ENCODE data around the gene UBTD1.
"Not testable (repeated sequence)": the region's sequence is repeated elsewhere in the genome, so short reads cannot be mapped to it uniquely, and the experiment has no call there.

UBTD1 gene

GRCh38 chr10:97463363-97464132, 35.2 kb upstream of the UBTD1 start:
- TF ChIP-seq CTCF (IDR thresholded peaks at IDR 0.05) = peak; percentile 83
- H3K4me1 Mint-ChIP-seq = peaks cover 11% of the 10 kb centered on the region
- H3K36me3 Mint-ChIP-seq (ENCODE audit: low read depth) = peaks cover 50% of the 10 kb centered on the region
- H3K27me3 Mint-ChIP-seq (ENCODE audit: low read depth, poor library complexity) = no peaks in the 10 kb centered on the region
- H3K9me3 Mint-ChIP-seq = no peaks in the 10 kb centered on the region
- peak overlapping the region; percentile 74 for H3K27ac Mint-ChIP-seq
- peak; percentile 39 for DNase-seq
- H3K4me3 Mint-ChIP-seq = no peak overlapping the region

GRCh38 chr10:97464226-97464625, 34.5 kb upstream of the UBTD1 start:
- Mint-ChIP-seq H3K4me1 (peaks cover 11% of the 10 kb centered on the region), H3K4me3 (no peak overlapping the region), H3K27me3 (ENCODE audit: low read depth, poor library complexity) (no peaks in the 10 kb centered on the region), H3K27ac (peak overlapping the region; percentile 57), H3K36me3 (ENCODE audit: low read depth) (peaks cover 47% of the 10 kb centered on the region), H3K9me3 (no peaks in the 10 kb centered on the region)
- no peak for DNase-seq
- TF ChIP-seq CTCF (IDR thresholded peaks at IDR 0.05) = no peak

- Mint-ChIP-seq H3K27me3 (ENCODE audit: low read depth, poor library complexity) (no peaks in the 10 kb centered on the region), H3K4me3 (no peak overlapping the region), H3K9me3 (no peaks in the 10 kb centered on the region), H3K36me3 (ENCODE audit: low read depth) (peaks cover 44% of the 10 kb centered on the region), H3K27ac (peak overlapping the region; percentile 19), H3K4me1 (no peaks in the 10 kb centered on the region)
- TF ChIP-seq CTCF (IDR thresholded peaks at IDR 0.05) = no peak
- DNase-seq = no peak
Measured at GRCh38 chr10:97465982-97466381, 32.7 kb upstream of the UBTD1 start.

- H3K27me3 Mint-ChIP-seq (ENCODE audit: low read depth, poor library complexity) = no peaks in the 10 kb centered on the region
- H3K4me3 Mint-ChIP-seq = no peak overlapping the region
- no peaks in the 10 kb centered on the region for H3K4me1 Mint-ChIP-seq
- H3K9me3 Mint-ChIP-seq = no peaks in the 10 kb centered on the region
- H3K27ac Mint-ChIP-seq = no peak overlapping the region
- H3K36me3 Mint-ChIP-seq (ENCODE audit: low read depth) = peaks cover 42% of the 10 kb centered on the region
- no peak for DNase-seq
- TF ChIP-seq CTCF (IDR thresholded peaks at IDR 0.05) = no peak
Measured at GRCh38 chr10:97466755-97467154, 32.0 kb upstream of the UBTD1 start.

GRCh38 chr10:97468162-97468561, 30.6 kb upstream of the UBTD1 start:
- H3K27me3 Mint-ChIP-seq (ENCODE audit: low read depth, poor library complexity) = no peaks in the 10 kb centered on the region
- no peak overlapping the region for H3K27ac Mint-ChIP-seq
- no peak for TF ChIP-seq CTCF (IDR thresholded peaks at IDR 0.05)
- H3K36me3 Mint-ChIP-seq (ENCODE audit: low read depth) = peaks cover 37% of the 10 kb centered on the region
- no peaks in the 10 kb centered on the region for H3K4me1 Mint-ChIP-seq
- no peak for DNase-seq
- no peaks in the 10 kb centered on the region for H3K9me3 Mint-ChIP-seq
- no peak overlapping the region for H3K4me3 Mint-ChIP-seq

- not testable (repeated sequence) for H3K27me3 Mint-ChIP-seq (ENCODE audit: low read depth, poor library complexity); H3K27ac Mint-ChIP-seq; H3K9me3 Mint-ChIP-seq; H3K4me3 Mint-ChIP-seq; H3K4me1 Mint-ChIP-seq; DNase-seq
- peaks cover 40% of the 10 kb centered on the region for H3K36me3 Mint-ChIP-seq (ENCODE audit: low read depth)
Measured at GRCh38 chr10:97468781-97469180, 29.9 kb upstream of the UBTD1 start.

Data from nephron progenitor cell (in vitro differentiated cells).